Kidney (tissue), 14 donors: ENCODE results near the gene TMOD1. TPM values are rescaled to one million over a fixed set of nuclear protein-coding genes. Genes with fewer than 3 reads are reported as not detected.
"Not testable (repeated sequence)": the region's sequence is repeated elsewhere in the genome, so short reads cannot be mapped to it uniquely, and the experiment has no call there.

Experiments used
- DNase-seq, 5 donors: peaks; one replicate each; pipeline ENCODE4 v3.0.0-alpha.2; 2013 to 2020
- FAIRE-seq: peaks from 2 replicates; lab custom pipeline; 2012; peaks lifted over from hg19 to GRCh38; lab: Jason Lieb, UNC
- H3K27ac ChIP-seq, 2 donors: one replicate each; pipeline ENCODE4 v1.7.0; 2013; ENCODE audit warnings: low read depth in 2 of 2, low read length in 2 of 2, inconsistent platforms in 1 of 2
- H3K27me3 ChIP-seq: one replicate; pipeline ENCODE4 v1.7.1; 2013; ENCODE audit warnings: low read length, inconsistent platforms; ENCODE audit not compliant: control insufficient read depth, insufficient read depth
- H3K36me3 ChIP-seq, 3 donors: one replicate each; pipeline versions ENCODE4 v1.7.0 to v1.7.1; 2013; ENCODE audit warnings: low read length in 3 of 3, control low read depth in 1 of 3, inconsistent platforms in 1 of 3; ENCODE audit not compliant: insufficient read depth in 3 of 3, control insufficient read depth in 2 of 3
- H3K4me1 ChIP-seq, 3 donors: one replicate each; pipeline versions ENCODE4 v1.7.0 to v1.7.1; 2013; ENCODE audit warnings: low read length in 3 of 3, inconsistent platforms in 1 of 3, low read depth in 1 of 3; ENCODE audit not compliant: control insufficient read depth in 2 of 3, insufficient read depth in 2 of 3
- H3K4me3 ChIP-seq, 3 donors: one replicate each; pipeline versions ENCODE4 v1.7.0 to v1.8.1; 2013; ENCODE audit warnings: low read length in 3 of 3, control low read depth in 1 of 3, inconsistent platforms in 1 of 3
- H3K9ac ChIP-seq, 3 donors: one replicate each; pipeline versions ENCODE4 v1.7.0 to v1.7.1; 2013; ENCODE audit warnings: low read length in 3 of 3, control low read depth in 1 of 3, inconsistent platforms in 1 of 3
- H3K9me3 ChIP-seq, 3 donors: one replicate each; pipeline versions ENCODE4 v1.7.0 to v1.7.1; 2013; ENCODE audit warnings: low read length in 3 of 3, control low read depth in 1 of 3, inconsistent platforms in 1 of 3; ENCODE audit not compliant: control insufficient read depth in 2 of 3, insufficient read depth in 1 of 3
- CTCF ChIP-seq: IDR thresholded peaks from 3 replicates; pipeline ENCODE4 v1.5.1; 2012; ENCODE audit warnings: mild to moderate bottlenecking, moderate library complexity, borderline replicate concordance; ENCODE audit not compliant: insufficient read depth; ENCODE audit errors: extremely low read depth
- intact Hi-C: fragments of 100-400 bp; cut with DNase I; formaldehyde crosslinking; loops from one replicate; pipeline ENCODE4 v1.11.1; 2022
- polyA plus RNA-seq: library from polyadenylated mRNA; stranded (reverse); fragments of 350-450 nt; fragmentation: Illumina TruSeq; extraction: RNeasy Lipid Tissue Mini Kit (QIAGEN cat#74804); gene quantifications from one replicate; pipeline ENCODE4 v1.2.3, GENCODE V29; 2014; ENCODE audit warnings: low read depth, low replicate concordance; ENCODE audit not compliant: insufficient read depth
- total RNA-seq: library from RNA; stranded (reverse); fragmentation: NEBNext Ultra II Directional; extraction: Animal tissue kit (Norgen Biotek cat#: 25700); gene quantifications from one replicate; pipeline ENCODE4 v1.2.1, GENCODE V29; 2021
- donor health status: control.
- donor health status: control.
- donor health status: control.
- donor health status: control.
- donor health status: control.
- donor health status: DM: yes; HTN: yes; CAD: no.
- donor health status: Normal renal cell carcinoma (clear cell type).

The TMOD1 gene
- total and polyA plus RNA-seq, 2 donors from 2014 or later = 8.1 to 14.9 TPM

DNA sequence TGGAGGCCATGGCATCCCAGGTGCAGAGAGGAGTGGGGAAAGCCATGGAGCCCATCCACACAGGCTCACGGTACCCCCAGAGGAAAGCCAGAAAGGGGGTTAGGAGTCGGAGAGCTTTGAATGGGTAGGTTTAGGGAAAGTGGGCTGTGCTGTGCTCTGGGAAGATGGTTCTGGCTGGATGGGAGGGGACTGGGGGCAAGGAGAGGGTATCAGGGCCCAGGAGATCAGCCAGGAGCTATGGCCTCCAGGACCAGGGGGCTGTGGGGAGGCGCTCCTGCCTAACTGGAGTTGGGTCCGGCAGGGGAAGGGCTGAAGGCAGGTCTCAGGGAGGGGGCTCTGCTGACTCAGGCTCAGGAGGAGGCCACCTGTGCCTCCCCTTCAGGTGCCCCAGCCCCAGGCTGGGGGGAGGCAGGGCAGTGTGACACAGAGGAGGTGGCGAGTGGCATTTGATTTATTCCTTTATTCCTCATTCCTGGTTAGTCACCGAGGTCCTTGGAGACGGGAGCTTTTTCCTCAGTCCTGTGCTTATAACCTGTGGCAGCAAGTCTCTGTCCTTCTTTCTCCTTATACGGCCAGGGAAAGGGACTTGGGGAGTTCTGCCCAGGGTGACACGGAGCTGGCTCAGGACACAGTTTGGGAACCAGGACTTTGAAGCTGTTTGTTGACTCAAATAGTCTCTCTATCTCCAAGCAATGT is 70.9 kb downstream of the TMOD1 start:
- FAIRE-seq = no peak
- no peak for DNase-seq

GRCh38 chr9:97572892-97573365 is 71.5 kb downstream of the TMOD1 start:
- intact Hi-C loops = no loop called here
- Histone ChIP-seq H3K27ac (no peak overlapping the region), H3K36me3 (no peaks in the 10 kb centered on the region), H3K9me3 (no peaks in the 10 kb centered on the region), H3K4me3 (no peak overlapping the region), H3K9ac (no peak overlapping the region), H3K27me3 (no peaks in the 10 kb centered on the region), H3K4me1 (no peaks in the 10 kb centered on the region)
- FAIRE-seq (no peak), DNase-seq (peak in 2 of 5 donors; percentile 11 to 46)
- TF ChIP-seq CTCF = no peak

More for the DNA sequence above, 70.9 kb downstream of the TMOD1 start:
- Histone ChIP-seq H3K4me1 (no peaks in the 10 kb centered on the region), H3K4me3 (no peak overlapping the region), H3K36me3 (no peaks in the 10 kb centered on the region), H3K9me3 (no peaks in the 10 kb centered on the region), H3K27ac (no peak overlapping the region), H3K9ac (no peak overlapping the region), H3K27me3 (no peaks in the 10 kb centered on the region)
- TF ChIP-seq CTCF = no peak
- intact Hi-C loops = no loop called here

DNA sequence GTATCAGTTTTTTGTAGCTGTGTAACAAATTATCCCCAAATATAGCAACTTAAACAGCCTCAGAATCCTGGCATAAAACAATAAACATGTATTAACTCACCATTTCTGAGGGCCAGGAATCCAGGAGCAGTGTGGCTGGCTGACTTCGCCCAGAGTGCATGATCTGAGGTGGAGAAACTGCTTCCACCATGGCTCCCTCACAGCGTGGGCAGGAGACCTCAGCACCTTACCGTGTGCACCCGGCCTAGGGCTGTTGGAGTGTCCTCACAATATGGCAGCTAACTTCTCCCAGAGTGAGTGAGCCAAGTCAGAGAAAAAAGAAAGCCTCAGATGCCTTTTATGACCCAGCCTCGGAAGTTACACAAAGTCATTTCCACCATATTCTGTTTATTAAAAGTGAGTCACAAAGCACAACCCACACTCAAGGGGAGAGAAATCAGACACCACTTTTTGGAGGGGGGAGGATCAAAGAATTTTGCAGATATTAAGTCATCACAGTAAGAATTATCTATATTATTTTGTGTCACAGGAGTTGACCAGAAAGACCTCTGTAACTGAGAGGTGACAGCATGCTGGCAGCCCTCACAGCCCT is 72.1 kb downstream of the TMOD1 start:
- no peak for TF ChIP-seq CTCF
- FAIRE-seq (no peak), DNase-seq (peak in 1 of 5 donors; percentile 15)
- no peak overlapping the region for H3K27ac ChIP-seq
- H3K9ac ChIP-seq = no peak overlapping the region
- no peaks in the 10 kb centered on the region for H3K36me3 ChIP-seq
- no peaks in the 10 kb centered on the region for H3K4me1 ChIP-seq
- H3K27me3 ChIP-seq = no peaks in the 10 kb centered on the region
- no peak overlapping the region for H3K4me3 ChIP-seq
- intact Hi-C loops = no loop called here
- no peaks in the 10 kb centered on the region for H3K9me3 ChIP-seq

DNA sequence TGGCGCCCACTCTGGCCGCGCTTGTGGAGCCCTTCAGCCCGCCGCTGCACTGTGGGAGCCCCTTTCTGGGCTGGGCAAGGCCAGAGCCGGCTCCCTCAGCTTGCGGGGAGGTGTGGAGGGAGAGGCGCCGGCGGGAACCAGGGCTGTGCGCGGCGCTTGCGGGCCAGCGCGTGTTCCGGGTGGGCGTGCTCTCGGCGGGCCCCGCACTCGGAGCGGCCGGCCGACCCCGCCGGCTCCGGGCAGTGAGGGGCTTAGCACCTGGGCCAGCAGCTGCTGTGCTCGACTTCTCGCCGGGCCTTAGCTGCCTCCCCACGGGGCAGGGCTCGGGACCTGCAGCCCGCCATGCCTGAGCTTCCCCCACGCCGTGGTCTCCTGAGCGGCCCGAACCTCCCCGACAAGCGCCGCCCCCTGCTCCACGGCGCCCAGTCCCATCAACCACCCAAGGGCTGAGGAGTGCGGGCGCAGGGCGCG is 72.7 kb downstream of the TMOD1 start:
- H3K36me3 ChIP-seq, H3K9me3 ChIP-seq, H3K27ac ChIP-seq, FAIRE-seq, intact Hi-C loops, H3K4me1 ChIP-seq, H3K4me3 ChIP-seq, H3K9ac ChIP-seq, H3K27me3 ChIP-seq: not testable (repeated sequence)
- DNase-seq = peak in 1 of 5 donors; percentile 68

GRCh38 chr9:97574921-97575672 is 73.6 kb downstream of the TMOD1 start:
- H3K4me1 ChIP-seq, intact Hi-C loops, H3K27ac ChIP-seq, H3K27me3 ChIP-seq, H3K9ac ChIP-seq, H3K9me3 ChIP-seq, H3K4me3 ChIP-seq, H3K36me3 ChIP-seq, FAIRE-seq: not testable (repeated sequence)
- DNase-seq = peak in 2 of 5 donors; percentile 9 to 22
